CD14-positive monocyte (primary cell): ENCODE results near the gene MYCBP2. TPM values are rescaled to one million over a fixed set of nuclear protein-coding genes. Genes with fewer than 3 reads are reported as not detected.
A peak's percentile ranks its signal among the peaks of the same experiment; 100 is the strongest.

Experiments
- DNase-seq, 3 donors: peaks; one replicate each; pipeline ENCODE4 v3.0.0-alpha.2; 2011 to 2022
- H2AFZ ChIP-seq: 2 replicates; pipeline ENCODE4 v1.6.0; 2012; ENCODE audit warnings: mild to moderate bottlenecking, low read depth, low read length, inconsistent platforms; ENCODE audit not compliant: insufficient read depth, poor library complexity, severe bottlenecking
- H3K27ac ChIP-seq, 2 donors: 1 replicate in 1 of 2; 2 replicates in 1 of 2; pipeline ENCODE4 v1.5.1; 2012 to 2013; ENCODE audit warnings: low read length in 2 of 2, control low read depth in 1 of 2, inconsistent platforms in 1 of 2, low read depth in 1 of 2, mild to moderate bottlenecking in 1 of 2
- H3K27me3 ChIP-seq, 2 donors: one replicate each; pipeline versions ENCODE4 v1.6.0 to v1.6.1; 2011 to 2013; ENCODE audit warnings: low read length in 2 of 2; ENCODE audit not compliant: control insufficient read depth in 2 of 2, insufficient read depth in 2 of 2
- H3K36me3 ChIP-seq, 2 donors: replicated peaks in 1 of 2; 1 replicate in 1 of 2; 2 replicates in 1 of 2; pipeline versions ENCODE4 v1.5.1 to v1.6.1; 2012 to 2013; ENCODE audit warnings: low read length in 2 of 2, control low read depth in 1 of 2, inconsistent platforms in 1 of 2, mild to moderate bottlenecking in 1 of 2; ENCODE audit not compliant: insufficient read depth in 2 of 2, control insufficient read depth in 1 of 2
- H3K4me1 ChIP-seq, 2 donors: 1 replicate in 1 of 2; 2 replicates in 1 of 2; pipeline versions ENCODE4 v1.5.1 to v1.6.1; 2012 to 2013; ENCODE audit warnings: low read length in 2 of 2, control low read depth in 1 of 2, inconsistent platforms in 1 of 2, mild to moderate bottlenecking in 1 of 2, moderate library complexity in 1 of 2; ENCODE audit not compliant: insufficient read depth in 2 of 2, control insufficient read depth in 1 of 2
- H3K4me2 ChIP-seq: replicated peaks from 2 replicates; pipeline ENCODE3; 2012; ENCODE audit warnings: low read length, moderate library complexity, mild to moderate bottlenecking; ENCODE audit not compliant: poor library complexity, severe bottlenecking; ENCODE audit errors: extremely low read depth
- H3K4me3 ChIP-seq, 3 experiments: fragments of 200-600 bp in 1 of 3; sonication (generic) in 1 of 3; replicated peaks in 1 of 3; 1 replicate in 2 of 3; 2 replicates in 1 of 3; pipeline ENCODE4 v1.5.1; 2011 to 2013; ENCODE audit warnings: low read length in 3 of 3, mild to moderate bottlenecking in 3 of 3, control low read depth in 2 of 3, low read depth in 2 of 3, inconsistent platforms in 1 of 3, moderate library complexity in 1 of 3
- H3K79me2 ChIP-seq: 2 replicates; pipeline ENCODE4 v1.6.0; 2012; ENCODE audit warnings: mild to moderate bottlenecking, control low read depth, inconsistent platforms, low read length, moderate library complexity; ENCODE audit not compliant: insufficient read depth
- H3K9ac ChIP-seq: 2 replicates; pipeline ENCODE4 v1.6.0; 2017; ENCODE audit warnings: low read length, mild to moderate bottlenecking; ENCODE audit not compliant: insufficient read depth, poor library complexity, severe bottlenecking
- H3K9me3 ChIP-seq, 2 donors: replicated peaks in 1 of 2; 1 replicate in 1 of 2; 2 replicates in 1 of 2; pipeline versions ENCODE4 v1.5.1 to v1.6.1; 2012 to 2013; ENCODE audit warnings: low read length in 2 of 2, control low read depth in 1 of 2; ENCODE audit not compliant: control insufficient read depth in 1 of 2, insufficient read depth in 1 of 2
- H4K20me1 ChIP-seq: 2 replicates; pipeline ENCODE4 v1.6.0; 2012; ENCODE audit warnings: mild to moderate bottlenecking, low read length, control low read depth, moderate library complexity; ENCODE audit not compliant: insufficient read depth
- H3K27ac Mint-ChIP-seq, 7 donors: one replicate each; pipeline ENCODE4 v1.8.0; 2020; ENCODE audit warnings: mild to moderate bottlenecking in 7 of 7, mixed read lengths in 7 of 7, moderate library complexity in 6 of 7, inconsistent platforms in 2 of 7
- H3K27me3 Mint-ChIP-seq, 3 donors: one replicate each; pipeline ENCODE4 v1.8.0; 2021 to 2022; ENCODE audit warnings: low read depth in 3 of 3, mild to moderate bottlenecking in 3 of 3, mixed read lengths in 3 of 3, moderate library complexity in 3 of 3, inconsistent platforms in 1 of 3
- H3K36me3 Mint-ChIP-seq, 2 donors: one replicate each; pipeline ENCODE4 v1.8.0; 2020; ENCODE audit warnings: mixed read lengths in 2 of 2, inconsistent platforms in 1 of 2, mild to moderate bottlenecking in 1 of 2
- H3K4me1 Mint-ChIP-seq: one replicate; pipeline ENCODE4 v1.8.0; 2020; ENCODE audit warnings: mild to moderate bottlenecking, mixed read lengths
- H3K4me3 Mint-ChIP-seq, 2 donors: one replicate each; pipeline ENCODE4 v1.8.0; 2020; ENCODE audit warnings: mild to moderate bottlenecking in 2 of 2, mixed read lengths in 2 of 2, moderate library complexity in 1 of 2
- H3K9me3 Mint-ChIP-seq, 7 donors: one replicate each; pipeline ENCODE4 v1.8.0; 2020 to 2022; ENCODE audit warnings: mixed read lengths in 7 of 7, mild to moderate bottlenecking in 6 of 7, moderate library complexity in 6 of 7, inconsistent platforms in 2 of 7
- CTCF ChIP-seq: fragments of 200-600 bp; IDR thresholded peaks from one replicate; pipeline ENCODE4 v1.8.0; 2022; ENCODE audit warnings: antibody characterized with exemption, mild to moderate bottlenecking
- WGBS: methylation state at CpG from one replicate; pipeline ENCODE4 v1.1.5; 2013; ENCODE audit warnings: missing lambda C conversion rate; ENCODE audit not compliant: insufficient coverage; 5-methylcytosine and 5-hydroxymethylcytosine counted together
- intact Hi-C, 2 donors: fragments of 100-400 bp; cut with micrococcal nuclease; formaldehyde crosslinking; loops; one replicate each; pipeline versions ENCODE4 v1.15.0 to v1.15.1; 2023
- polyA plus RNA-seq, 3 donors: library from polyadenylated mRNA; depleted of rRNA in 1 of 3; unstranded in 2 of 3; stranded (reverse) in 1 of 3; fragments of 300-500 nt in 2 of 3; fragments of >200 nt in 1 of 3; fragmentation: Illumina TruSeq in 2 of 3; gene quantifications; 1 replicate in 2 of 3; 2 replicates in 1 of 3; pipeline ENCODE4 v1.2.3, GENCODE V29; 2012 to 2021

Gene MYCBP2
- polyA plus RNA-seq, 3 donors: 7.6 to 51.5 (median 14.4) TPM

DNA sequence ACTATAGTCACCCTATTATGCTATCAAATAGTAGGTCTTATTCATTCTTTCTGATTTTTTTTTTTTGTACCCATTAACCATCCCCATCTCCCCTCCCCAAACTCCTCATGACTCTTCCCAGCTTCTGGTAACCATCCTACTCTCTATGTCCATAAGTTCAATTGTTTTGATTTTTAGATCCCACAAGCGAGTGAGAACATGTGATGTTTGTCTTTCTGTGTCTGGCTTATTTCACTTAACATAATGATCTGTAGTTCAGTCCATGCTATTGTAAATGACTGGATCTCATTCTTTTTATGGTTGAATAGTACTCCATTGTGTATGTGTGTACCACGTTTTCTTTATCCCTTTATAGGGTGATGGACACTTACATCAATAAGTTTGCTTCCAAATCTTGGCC is 4.5 kb upstream of the MYCBP2 start:
- Histone ChIP-seq H3K9ac (no peak overlapping the region), H3K27ac (no peak overlapping the region), H2AFZ (no peak overlapping the region), H3K4me2 (no peak overlapping the region), H3K4me3 (no peak overlapping the region), H3K27me3 (no peaks in the 10 kb centered on the region), H3K36me3 (no peaks in the 10 kb centered on the region), H3K79me2 (peaks cover 24% of the 10 kb centered on the region), H4K20me1 (peaks cover under 1% of the 10 kb centered on the region), H3K9me3 (no peaks in the 10 kb centered on the region), H3K4me1 (peaks cover 39 to 60% of the 10 kb centered on the region in 2 donors)
- no peaks in the 10 kb centered on the region for H3K27me3 Mint-ChIP-seq
- peak overlapping the region in 2 of 7 donors; percentile 3 to 50 for H3K27ac Mint-ChIP-seq
- no peak for TF ChIP-seq CTCF
- H3K9me3 Mint-ChIP-seq: no peaks in the 10 kb centered on the region
- intact Hi-C loops: no loop called here
- no peaks in the 10 kb centered on the region for H3K36me3 Mint-ChIP-seq
- H3K4me1 Mint-ChIP-seq: peaks cover 54% of the 10 kb centered on the region
- H3K4me3 Mint-ChIP-seq: no peak overlapping the region
- no CpG with 5 or more reads among the region's 2 CpGs for WGBS
- no peak for DNase-seq

- H3K79me2 ChIP-seq: peaks cover 38% of the 10 kb centered on the region
- Mint-ChIP-seq H3K27ac (peak overlapping the region; percentile 91 to 96 (median 94)), H3K36me3 (no peaks in the 10 kb centered on the region), H3K4me1 (peaks cover 41% of the 10 kb centered on the region), H3K4me3 (peak overlapping the region; percentile 97 to 98), H3K27me3 (no peaks in the 10 kb centered on the region), H3K9me3 (no peaks in the 10 kb centered on the region)
- H3K27me3 ChIP-seq: no peaks in the 10 kb centered on the region
- no peaks in the 10 kb centered on the region for H3K36me3 ChIP-seq
- H3K4me1 ChIP-seq: peaks cover 32 to 54% of the 10 kb centered on the region in 2 donors
- peak overlapping the region; percentile 82 to 91 for H3K27ac ChIP-seq
- peaks cover 14% of the 10 kb centered on the region for H4K20me1 ChIP-seq
- H3K9me3 ChIP-seq: no peaks in the 10 kb centered on the region
- H3K4me2 ChIP-seq: peak overlapping the region; percentile 93
- peak overlapping the region; percentile 78 to 98 (median 88) for H3K4me3 ChIP-seq
- no peak for TF ChIP-seq CTCF
- H2AFZ ChIP-seq: peak overlapping the region; percentile 100
- WGBS: 0% methylated on average over 1 of the region's 17 CpGs
- peak overlapping the region; percentile 72 for H3K9ac ChIP-seq
- intact Hi-C loops: loop anchor here (10.0 kb wide), 2 partner anchors 145 to 445 kb away; partner anchors contain the start of gene KCTD12 (in 1 of the 2)
- DNase-seq: no peak
Observed at GRCh38 chr13:77329911-77330584, 3.2 kb upstream of the MYCBP2 start.
